CD4-positive, alpha-beta T cell (primary cell): Measurements from ENCODE around the gene LDLRAD4. TPM values are rescaled to one million over a fixed set of nuclear protein-coding genes. Genes with fewer than 3 reads are reported as not detected.
A peak's percentile ranks its signal among the peaks of the same experiment; 100 is the strongest.

Source experiments
- ATAC-seq: fragments of 200-7000 bp; cut with Tn5 transposase; one replicate; pipeline ENCODE4 v1.10.0; 2022; ENCODE audit warnings: mild to moderate bottlenecking; ENCODE audit not compliant: poor library complexity
- CTCF ChIA-PET: fragments of 350-600 bp; sonication (Branson Sonifier 250); formaldehyde crosslinking; loops from one replicate; lab custom pipeline; 2021; ENCODE audit warnings: antibody characterized with exemption, inconsistent platforms; lab: Charles Lee
- POLR2A ChIA-PET: fragments of 350-600 bp; sonication (Branson Sonifier 250); formaldehyde crosslinking; loops from one replicate; lab custom pipeline; 2021; ENCODE audit warnings: antibody characterized with exemption, inconsistent platforms; lab: Charles Lee
- DNase-seq, 14 experiments: peaks; one replicate each; pipeline ENCODE4 v3.0.0-alpha.2; 2013 to 2020; ENCODE audit warnings: mixed read lengths in 2 of 14
- H3K27ac ChIP-seq, 2 donors: one replicate each; pipeline versions ENCODE4 v1.5.1 to v1.7.0; 2013; ENCODE audit warnings: low read length in 2 of 2, low read depth in 1 of 2, mild to moderate bottlenecking in 1 of 2
- H3K27me3 ChIP-seq, 2 experiments: 1 replicate in 1 of 2; 2 replicates in 1 of 2; pipeline versions ENCODE4 v1.6.1 to v1.7.0; 2013; ENCODE audit warnings: low read length in 2 of 2, control low read depth in 1 of 2, mild to moderate bottlenecking in 1 of 2, moderate library complexity in 1 of 2; ENCODE audit not compliant: insufficient read depth in 2 of 2, control insufficient read depth in 1 of 2
- H3K36me3 ChIP-seq: one replicate; pipeline ENCODE4 v1.6.1; 2013; ENCODE audit warnings: low read length, control low read depth; ENCODE audit not compliant: insufficient read depth
- H3K4me1 ChIP-seq: one replicate; pipeline ENCODE4 v1.6.1; 2013; ENCODE audit warnings: low read length, control low read depth; ENCODE audit not compliant: insufficient read depth
- H3K4me3 ChIP-seq: one replicate; pipeline ENCODE4 v1.5.1; 2013; ENCODE audit warnings: mild to moderate bottlenecking, low read length, moderate library complexity
- H3K9me3 ChIP-seq, 2 experiments: 1 replicate in 1 of 2; 2 replicates in 1 of 2; pipeline versions ENCODE4 v1.6.1 to v1.7.0; 2013; ENCODE audit warnings: low read length in 2 of 2, mild to moderate bottlenecking in 2 of 2, control low read depth in 1 of 2, moderate library complexity in 1 of 2; ENCODE audit not compliant: control insufficient read depth in 1 of 2, insufficient read depth in 1 of 2
- H3K27ac Mint-ChIP-seq: one replicate; pipeline ENCODE4 v1.8.0; 2020; ENCODE audit warnings: mixed read lengths
- H3K27me3 Mint-ChIP-seq: one replicate; pipeline ENCODE4 v1.8.0; 2021; ENCODE audit warnings: mixed read lengths
- H3K36me3 Mint-ChIP-seq: one replicate; pipeline ENCODE4 v1.8.0; 2021; ENCODE audit warnings: low read depth, mixed read lengths
- H3K4me1 Mint-ChIP-seq: one replicate; pipeline ENCODE4 v1.8.0; 2021; ENCODE audit warnings: low read depth, mixed read lengths
- H3K4me3 Mint-ChIP-seq: one replicate; pipeline ENCODE4 v1.8.0; 2020; ENCODE audit warnings: mild to moderate bottlenecking, mixed read lengths
- H3K9me3 Mint-ChIP-seq: one replicate; pipeline ENCODE4 v1.8.0; 2020; ENCODE audit warnings: mixed read lengths
- CTCF ChIP-seq: fragments of 200-600 bp; IDR thresholded peaks from one replicate; pipeline ENCODE4 v1.8.0; 2022; ENCODE audit warnings: antibody characterized with exemption, mild to moderate bottlenecking
- intact Hi-C, 2 experiments: fragments of 100-400 bp; cut with DNase I in 1 of 2; cut with micrococcal nuclease in 1 of 2; formaldehyde crosslinking; loops; one replicate each; pipeline versions ENCODE4 v1.15.1 to v1.9.0; 2023 to 2025; cut with DNase I, micrococcal nuclease
- total RNA-seq, 174 experiments: library from RNA in 2 of 174; stranded (reverse) in 2 of 174; gene quantifications; one replicate each; pipeline ENCODE4 v1.2.3 and lab custom pipeline; 2021 to 2026

The LDLRAD4 gene
- total RNA-seq, 2 experiments from 2014 or later, result 51.9 to 52.7 TPM

- no peak for TF ChIP-seq CTCF
- H3K9me3 ChIP-seq, result no peaks in the 10 kb centered on the region
- no peak overlapping the region for H3K4me3 ChIP-seq
- no peaks in the 10 kb centered on the region for H3K27me3 ChIP-seq
- no peak overlapping the region for H3K27ac ChIP-seq
- ATAC-seq, result no peak
- intact Hi-C loops, result loop anchor here in 1 of 2 experiments (1.0 to 5.0 kb wide), 4 partner anchors 71 to 322 kb away; no protein-coding TSS in a partner anchor
- peak overlapping the region; percentile 83 for H3K4me3 Mint-ChIP-seq
- no peaks in the 10 kb centered on the region for H3K27me3 Mint-ChIP-seq
- H3K9me3 Mint-ChIP-seq, result no peaks in the 10 kb centered on the region
- H3K36me3 Mint-ChIP-seq, result peaks cover 23% of the 10 kb centered on the region
- H3K4me1 ChIP-seq, result peaks cover 27% of the 10 kb centered on the region
- DNase-seq, result no peak
- H3K36me3 ChIP-seq, result peaks cover 9% of the 10 kb centered on the region
- POLR2A ChIA-PET, result interaction anchor here (0.6 to 1.6 kb wide), 4 partner anchors 8 to 322 kb away, joined by 3 to 9 read pairs (median 4); no protein-coding TSS in a partner anchor
- CTCF ChIA-PET, result interaction anchor here (0.8 to 1.5 kb wide), 2 partner anchors 19 to 323 kb away, joined by 3 to 4 read pairs; no protein-coding TSS in a partner anchor
- peaks cover 85% of the 10 kb centered on the region for H3K4me1 Mint-ChIP-seq
- peak overlapping the region; percentile 89 for H3K27ac Mint-ChIP-seq
Measured at GRCh38 chr18:13538630-13539029, 320.1 kb downstream of the LDLRAD4 start.

- H3K4me1 Mint-ChIP-seq, result peaks cover 81% of the 10 kb centered on the region
- H3K9me3 Mint-ChIP-seq, result no peaks in the 10 kb centered on the region
- intact Hi-C loops, result loop anchor here in 1 of 2 experiments (1.0 to 5.0 kb wide), 4 partner anchors 72 to 323 kb away; no protein-coding TSS in a partner anchor
- no peaks in the 10 kb centered on the region for H3K27me3 Mint-ChIP-seq
- ATAC-seq, result peak; percentile 93
- ChIA-PET POLR2A (interaction anchor here (0.6 to 1.6 kb wide), 5 partner anchors 9 to 323 kb away, joined by 3 to 9 read pairs (median 3); no protein-coding TSS in a partner anchor), CTCF (interaction anchor here (0.8 to 1.5 kb wide), 2 partner anchors 19 to 323 kb away, joined by 3 to 4 read pairs; no protein-coding TSS in a partner anchor)
- peaks cover 27% of the 10 kb centered on the region for H3K4me1 ChIP-seq
- H3K27ac Mint-ChIP-seq, result peak overlapping the region; percentile 89
- no peak for TF ChIP-seq CTCF
- H3K27me3 ChIP-seq, result no peaks in the 10 kb centered on the region
- H3K9me3 ChIP-seq, result no peaks in the 10 kb centered on the region
- peaks cover 24% of the 10 kb centered on the region for H3K36me3 Mint-ChIP-seq
- peak overlapping the region in 1 of 2 donors; percentile 12 for H3K27ac ChIP-seq
- peak in 11 of 14 experiments; percentile 14 to 71 (median 44) for DNase-seq
- H3K4me3 Mint-ChIP-seq, result peak overlapping the region; percentile 83
- H3K4me3 ChIP-seq, result no peak overlapping the region
- peaks cover 13% of the 10 kb centered on the region for H3K36me3 ChIP-seq
Measured at GRCh38 chr18:13539050-13539449, 320.5 kb downstream of the LDLRAD4 start.

DNA sequence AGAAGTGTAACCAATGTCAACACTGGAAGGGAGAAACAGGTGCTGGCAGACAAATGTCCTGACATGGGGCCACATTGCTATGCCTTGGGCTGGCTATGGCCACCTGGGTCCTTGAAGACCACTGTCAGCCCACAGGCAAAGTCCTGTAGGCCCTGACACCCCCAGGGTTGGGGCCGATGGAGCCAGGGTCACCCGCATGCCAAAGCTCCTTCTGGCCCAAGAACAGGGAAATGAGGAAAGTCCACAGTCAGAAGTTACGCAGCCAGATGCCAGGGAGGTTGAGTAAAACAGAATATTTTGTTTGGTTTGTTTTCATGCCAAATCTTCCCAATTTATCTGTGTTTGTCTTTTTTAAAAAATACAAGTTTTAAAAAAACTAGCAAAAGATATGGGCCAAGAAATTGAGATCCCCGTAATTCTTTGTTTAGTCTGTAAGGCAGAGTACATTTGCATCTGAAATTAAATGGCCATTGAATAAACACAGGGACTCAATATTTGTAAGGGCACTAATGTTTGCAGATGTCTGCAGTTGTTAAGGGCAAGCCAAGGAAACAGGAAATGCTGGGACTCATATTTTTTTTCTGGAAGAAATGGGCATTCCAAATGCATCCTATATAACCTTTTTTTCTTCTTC, 321.4 kb downstream of the LDLRAD4 start:
- Mint-ChIP-seq H3K36me3 (peaks cover 24% of the 10 kb centered on the region), H3K27ac (peak overlapping the region; percentile 89), H3K27me3 (no peaks in the 10 kb centered on the region), H3K4me1 (peaks cover 72% of the 10 kb centered on the region), H3K4me3 (peak overlapping the region; percentile 83), H3K9me3 (no peaks in the 10 kb centered on the region)
- Histone ChIP-seq H3K27ac (peak overlapping the region; percentile 1 to 12), H3K27me3 (no peaks in the 10 kb centered on the region), H3K36me3 (peaks cover 19% of the 10 kb centered on the region), H3K4me1 (peaks cover 27% of the 10 kb centered on the region), H3K4me3 (no peak overlapping the region), H3K9me3 (no peaks in the 10 kb centered on the region)
- ChIA-PET CTCF (interaction anchor here (1.5 kb wide), 1 partner anchor 18 kb away, joined by 4 read pairs; no protein-coding TSS in a partner anchor), POLR2A (interaction anchor here (1.6 kb wide), 1 partner anchor 324 kb away, joined by 9 read pairs; no protein-coding TSS in a partner anchor)
- ATAC-seq, result no peak
- DNase-seq, result no peak
- no peak for TF ChIP-seq CTCF
- intact Hi-C loops, result loop anchor here in 1 of 2 experiments (1.0 to 5.0 kb wide), 4 partner anchors 72 to 324 kb away; no protein-coding TSS in a partner anchor
